ENCODE data around the gene SHISAL2A. TPM values are rescaled to one million over a fixed set of nuclear protein-coding genes. Genes with fewer than 3 reads are reported as not detected.

Gene SHISAL2A
- total and polyA plus RNA-seq, 10 of the 15 experiments (the other 5 are each of a cell fraction or from before 2014, with no cell fraction given): 0.18 to 0.67 (median 0.45) TPM

DNA sequence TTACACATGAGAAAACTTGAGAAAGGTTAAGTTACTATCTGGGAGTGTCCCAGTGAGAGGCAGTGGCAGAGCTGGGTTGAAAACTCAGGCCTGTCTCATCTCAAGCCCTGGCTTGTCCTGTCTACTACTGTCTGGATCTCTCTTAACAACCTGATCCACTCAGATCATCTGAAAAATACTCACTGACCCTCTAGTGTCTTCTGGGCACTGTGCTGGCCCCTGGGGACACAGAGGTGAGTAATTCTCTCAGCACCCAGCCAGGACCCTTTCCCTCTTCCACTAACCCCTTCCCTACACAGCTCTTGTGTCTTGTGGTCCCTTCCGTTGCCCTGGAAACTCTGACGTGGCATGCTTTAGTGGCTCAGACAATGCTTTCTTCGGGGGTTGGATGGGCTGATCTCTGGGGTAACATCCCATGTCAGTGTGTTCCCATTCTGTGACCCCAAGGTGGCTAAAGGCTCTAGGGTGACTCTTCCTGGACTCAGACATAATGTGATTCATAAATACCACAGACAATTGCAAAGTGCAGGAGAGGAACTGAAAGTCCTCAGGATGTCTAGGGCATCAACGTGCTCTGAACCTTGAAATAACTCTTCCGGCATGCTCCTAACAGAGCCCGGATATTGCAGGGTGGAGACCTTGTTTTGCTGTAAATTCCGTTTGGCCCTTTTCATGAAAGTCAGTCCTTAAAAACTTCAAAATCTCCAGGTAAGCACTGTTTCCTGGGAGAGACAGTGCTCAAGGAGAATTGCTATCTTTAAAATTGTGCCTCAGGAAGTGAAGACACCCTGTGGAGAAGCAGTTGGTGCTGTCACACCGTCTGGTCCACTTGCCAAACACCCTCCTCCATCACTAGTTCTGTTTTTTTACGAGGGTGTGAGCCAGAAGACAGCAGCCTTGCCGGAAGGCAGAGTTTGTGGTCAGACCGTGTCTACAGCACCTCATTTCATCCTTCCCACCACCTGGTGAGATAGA lies 4.0 kb downstream of the SHISAL2A start (continued):
- TF ChIP-seq, protein P1, sequence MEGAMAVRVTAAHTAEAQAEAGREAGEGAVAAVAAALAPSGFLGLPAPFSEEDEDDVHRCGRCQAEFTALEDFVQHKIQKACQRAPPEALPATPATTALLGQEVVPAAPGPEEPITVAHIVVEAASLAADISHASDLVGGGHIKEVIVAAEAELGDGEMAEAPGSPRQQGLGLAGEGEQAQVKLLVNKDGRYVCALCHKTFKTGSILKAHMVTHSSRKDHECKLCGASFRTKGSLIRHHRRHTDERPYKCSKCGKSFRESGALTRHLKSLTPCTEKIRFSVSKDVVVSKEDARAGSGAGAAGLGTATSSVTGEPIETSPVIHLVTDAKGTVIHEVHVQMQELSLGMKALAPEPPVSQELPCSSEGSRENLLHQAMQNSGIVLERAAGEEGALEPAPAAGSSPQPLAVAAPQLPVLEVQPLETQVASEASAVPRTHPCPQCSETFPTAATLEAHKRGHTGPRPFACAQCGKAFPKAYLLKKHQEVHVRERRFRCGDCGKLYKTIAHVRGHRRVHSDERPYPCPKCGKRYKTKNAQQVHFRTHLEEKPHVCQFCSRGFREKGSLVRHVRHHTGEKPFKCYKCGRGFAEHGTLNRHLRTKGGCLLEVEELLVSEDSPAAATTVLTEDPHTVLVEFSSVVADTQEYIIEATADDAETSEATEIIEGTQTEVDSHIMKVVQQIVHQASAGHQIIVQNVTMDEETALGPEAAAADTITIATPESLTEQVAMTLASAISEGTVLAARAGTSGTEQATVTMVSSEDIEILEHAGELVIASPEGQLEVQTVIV (IDR thresholded peaks at IDR 0.05; ENCODE audit: borderline replicate concordance, partially characterized antibody): no peak
- TF ChIP-seq IKZF2 (IDR thresholded peaks at IDR 0.05) (peak; percentile 83 to 92), SMAD1 (IDR thresholded peaks at IDR 0.05; ENCODE audit: low read depth, partially characterized antibody) (no peak), BCL11A (IDR thresholded peaks at IDR 0.05; ENCODE audit: low read depth, low read length) (peak; percentile 64; the same call in 1 of the 2 replicates), MEF2B (IDR thresholded peaks at IDR 0.05; ENCODE audit: partially characterized antibody, poor library complexity, severe bottlenecking) (peak; percentile 96), CEBPB (IDR thresholded peaks at IDR 0.05; ENCODE audit: borderline replicate concordance in 1 of 2, low read depth in 2 of 2, low read length in 2 of 2) (no peak), JUNB (IDR thresholded peaks at IDR 0.05) (peak; percentile 38), NR2C2 (IDR thresholded peaks at IDR 0.05; ENCODE audit: borderline replicate concordance, control insufficient read depth, insufficient read length, low read depth) (no peak), NFYA (IDR thresholded peaks at IDR 0.05; ENCODE audit: borderline replicate concordance, low read depth, low read length) (no peak), NFXL1 (IDR thresholded peaks at IDR 0.05; ENCODE audit: borderline replicate concordance) (no peak), MXI1 (IDR thresholded peaks at IDR 0.05; ENCODE audit: low read depth, low read length) (peak; percentile 66), RCOR1 (conservative IDR thresholded peaks at IDR 0.05; ENCODE audit: low read depth, low read length) (no peak; the same call in none of the 2 replicates), TCF7 (IDR thresholded peaks at IDR 0.05; ENCODE audit: borderline replicate concordance) (no peak)
- TF ChIP-seq, protein P2, sequence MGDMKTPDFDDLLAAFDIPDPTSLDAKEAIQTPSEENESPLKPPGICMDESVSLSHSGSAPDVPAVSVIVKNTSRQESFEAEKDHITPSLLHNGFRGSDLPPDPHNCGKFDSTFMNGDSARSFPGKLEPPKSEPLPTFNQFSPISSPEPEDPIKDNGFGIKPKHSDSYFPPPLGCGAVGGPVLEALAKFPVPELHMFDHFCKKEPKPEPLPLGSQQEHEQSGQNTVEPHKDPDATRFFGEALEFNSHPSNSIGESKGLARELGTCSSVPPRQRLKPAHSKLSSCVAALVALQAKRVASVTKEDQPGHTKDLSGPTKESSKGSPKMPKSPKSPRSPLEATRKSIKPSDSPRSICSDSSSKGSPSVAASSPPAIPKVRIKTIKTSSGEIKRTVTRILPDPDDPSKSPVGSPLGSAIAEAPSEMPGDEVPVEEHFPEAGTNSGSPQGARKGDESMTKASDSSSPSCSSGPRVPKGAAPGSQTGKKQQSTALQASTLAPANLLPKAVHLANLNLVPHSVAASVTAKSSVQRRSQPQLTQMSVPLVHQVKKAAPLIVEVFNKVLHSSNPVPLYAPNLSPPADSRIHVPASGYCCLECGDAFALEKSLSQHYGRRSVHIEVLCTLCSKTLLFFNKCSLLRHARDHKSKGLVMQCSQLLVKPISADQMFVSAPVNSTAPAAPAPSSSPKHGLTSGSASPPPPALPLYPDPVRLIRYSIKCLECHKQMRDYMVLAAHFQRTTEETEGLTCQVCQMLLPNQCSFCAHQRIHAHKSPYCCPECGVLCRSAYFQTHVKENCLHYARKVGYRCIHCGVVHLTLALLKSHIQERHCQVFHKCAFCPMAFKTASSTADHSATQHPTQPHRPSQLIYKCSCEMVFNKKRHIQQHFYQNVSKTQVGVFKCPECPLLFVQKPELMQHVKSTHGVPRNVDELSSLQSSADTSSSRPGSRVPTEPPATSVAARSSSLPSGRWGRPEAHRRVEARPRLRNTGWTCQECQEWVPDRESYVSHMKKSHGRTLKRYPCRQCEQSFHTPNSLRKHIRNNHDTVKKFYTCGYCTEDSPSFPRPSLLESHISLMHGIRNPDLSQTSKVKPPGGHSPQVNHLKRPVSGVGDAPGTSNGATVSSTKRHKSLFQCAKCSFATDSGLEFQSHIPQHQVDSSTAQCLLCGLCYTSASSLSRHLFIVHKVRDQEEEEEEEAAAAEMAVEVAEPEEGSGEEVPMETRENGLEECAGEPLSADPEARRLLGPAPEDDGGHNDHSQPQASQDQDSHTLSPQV (IDR thresholded peaks at IDR 0.05): no peak
- TF ChIP-seq, protein P3, sequence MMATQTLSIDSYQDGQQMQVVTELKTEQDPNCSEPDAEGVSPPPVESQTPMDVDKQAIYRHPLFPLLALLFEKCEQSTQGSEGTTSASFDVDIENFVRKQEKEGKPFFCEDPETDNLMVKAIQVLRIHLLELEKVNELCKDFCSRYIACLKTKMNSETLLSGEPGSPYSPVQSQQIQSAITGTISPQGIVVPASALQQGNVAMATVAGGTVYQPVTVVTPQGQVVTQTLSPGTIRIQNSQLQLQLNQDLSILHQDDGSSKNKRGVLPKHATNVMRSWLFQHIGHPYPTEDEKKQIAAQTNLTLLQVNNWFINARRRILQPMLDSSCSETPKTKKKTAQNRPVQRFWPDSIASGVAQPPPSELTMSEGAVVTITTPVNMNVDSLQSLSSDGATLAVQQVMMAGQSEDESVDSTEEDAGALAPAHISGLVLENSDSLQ (IDR thresholded peaks at IDR 0.05): no peak; the same call in none of the 2 replicates
- TF ChIP-seq, protein P4, sequence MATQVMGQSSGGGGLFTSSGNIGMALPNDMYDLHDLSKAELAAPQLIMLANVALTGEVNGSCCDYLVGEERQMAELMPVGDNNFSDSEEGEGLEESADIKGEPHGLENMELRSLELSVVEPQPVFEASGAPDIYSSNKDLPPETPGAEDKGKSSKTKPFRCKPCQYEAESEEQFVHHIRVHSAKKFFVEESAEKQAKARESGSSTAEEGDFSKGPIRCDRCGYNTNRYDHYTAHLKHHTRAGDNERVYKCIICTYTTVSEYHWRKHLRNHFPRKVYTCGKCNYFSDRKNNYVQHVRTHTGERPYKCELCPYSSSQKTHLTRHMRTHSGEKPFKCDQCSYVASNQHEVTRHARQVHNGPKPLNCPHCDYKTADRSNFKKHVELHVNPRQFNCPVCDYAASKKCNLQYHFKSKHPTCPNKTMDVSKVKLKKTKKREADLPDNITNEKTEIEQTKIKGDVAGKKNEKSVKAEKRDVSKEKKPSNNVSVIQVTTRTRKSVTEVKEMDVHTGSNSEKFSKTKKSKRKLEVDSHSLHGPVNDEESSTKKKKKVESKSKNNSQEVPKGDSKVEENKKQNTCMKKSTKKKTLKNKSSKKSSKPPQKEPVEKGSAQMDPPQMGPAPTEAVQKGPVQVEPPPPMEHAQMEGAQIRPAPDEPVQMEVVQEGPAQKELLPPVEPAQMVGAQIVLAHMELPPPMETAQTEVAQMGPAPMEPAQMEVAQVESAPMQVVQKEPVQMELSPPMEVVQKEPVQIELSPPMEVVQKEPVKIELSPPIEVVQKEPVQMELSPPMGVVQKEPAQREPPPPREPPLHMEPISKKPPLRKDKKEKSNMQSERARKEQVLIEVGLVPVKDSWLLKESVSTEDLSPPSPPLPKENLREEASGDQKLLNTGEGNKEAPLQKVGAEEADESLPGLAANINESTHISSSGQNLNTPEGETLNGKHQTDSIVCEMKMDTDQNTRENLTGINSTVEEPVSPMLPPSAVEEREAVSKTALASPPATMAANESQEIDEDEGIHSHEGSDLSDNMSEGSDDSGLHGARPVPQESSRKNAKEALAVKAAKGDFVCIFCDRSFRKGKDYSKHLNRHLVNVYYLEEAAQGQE (IDR thresholded peaks at IDR 0.05; ENCODE audit: low read depth, low read length): no peak
